Thyroid gland (tissue), 4 donors: ENCODE results near the gene SLC25A21. TPM values are rescaled to one million over a fixed set of nuclear protein-coding genes. Genes with fewer than 3 reads are reported as not detected.

Experiments used
- DNase-seq, 2 donors: peaks; one replicate each; pipeline ENCODE4 v3.0.0-alpha.2; 2019
- H3K27ac ChIP-seq, 3 donors: fragments of 200-600 bp; sonication (generic); 1 replicate in 2 of 3; 2 replicates in 1 of 3; pipeline ENCODE4 v1.5.1; 2016 to 2019; ENCODE audit warnings: mild to moderate bottlenecking in 1 of 3, moderate library complexity in 1 of 3
- H3K27me3 ChIP-seq: fragments of 200-600 bp; sonication (generic); one replicate; pipeline ENCODE4 v1.5.1; 2019
- H3K36me3 ChIP-seq, 2 donors: fragments of 200-600 bp; sonication (generic); one replicate each; pipeline ENCODE4 v1.5.1; 2016 to 2019
- H3K4me1 ChIP-seq, 2 donors: fragments of 200-600 bp; sonication (generic); one replicate each; pipeline ENCODE4 v1.5.1; 2017 to 2019
- H3K4me3 ChIP-seq, 3 donors: fragments of 200-600 bp; sonication (generic); replicated peaks in 1 of 3; 1 replicate in 2 of 3; 2 replicates in 1 of 3; pipeline ENCODE4 v1.5.1; 2016; ENCODE audit warnings: mild to moderate bottlenecking in 1 of 3
- H3K9me3 ChIP-seq: fragments of 200-600 bp; sonication (generic); one replicate; pipeline ENCODE4 v1.5.1; 2017
- CTCF ChIP-seq, 6 experiments: fragments of 200-600 bp in 3 of 6; fragments of 450-650 bp in 3 of 6; sonication (generic) in 3 of 6; IDR thresholded peaks; one replicate each; pipeline ENCODE4 v1.5.1; 2016 to 2019; ENCODE audit warnings: antibody characterized with exemption in 6 of 6, mild to moderate bottlenecking in 2 of 6, inconsistent platforms in 1 of 6, moderate library complexity in 1 of 6
- POLR2A ChIP-seq, 2 donors: fragments of 450-650 bp; IDR thresholded peaks; one replicate each; pipeline ENCODE4 v1.6.1; 2017; ENCODE audit warnings: antibody characterized with exemption in 2 of 2, mild to moderate bottlenecking in 2 of 2, moderate library complexity in 1 of 2
- WGBS, 2 donors: methylation state at CpG; one replicate each; pipeline ENCODE4 v1.1.5; 2017; 5-methylcytosine and 5-hydroxymethylcytosine counted together
- intact Hi-C: fragments of 100-400 bp; cut with DNase I; formaldehyde crosslinking; loops from one replicate; pipeline ENCODE4 v1.15.1; 2023
- total RNA-seq, 4 donors: library from RNA; depleted of rRNA; stranded (reverse); fragments of >200 nt; gene quantifications; one replicate each; pipeline ENCODE4 v1.2.3, GENCODE V29; 2016

The SLC25A21 gene
- total RNA-seq, 4 donors from 2014 or later = 0.29 to 1.4 (median 0.60) TPM

GRCh38 chr14:37046815-37047214 lies 125.6 kb downstream of the SLC25A21 start:
- H3K27ac ChIP-seq = peak overlapping the region in 1 of 3 donors; percentile 64
- TF ChIP-seq POLR2A (IDR thresholded peaks at IDR 0.05) = no peak
- DNase-seq = no peak
- WGBS, 2 donors = 48 to 69% methylated on average over 2 of the region's 2 CpGs
- peaks cover 6 to 26% of the 10 kb centered on the region in 2 donors for H3K4me1 ChIP-seq
- intact Hi-C loops = no loop called here
- H3K27me3 ChIP-seq = no peaks in the 10 kb centered on the region
- H3K9me3 ChIP-seq = no peaks in the 10 kb centered on the region
- H3K4me3 ChIP-seq = no peak overlapping the region
- no peaks in the 10 kb centered on the region for H3K36me3 ChIP-seq

GRCh38 chr14:37045340-37046061 lies 126.9 kb downstream of the SLC25A21 start:
- H3K27ac ChIP-seq = peak overlapping the region; percentile 42 to 72 (median 64)

GRCh38 chr14:37037636-37038387 lies 134.6 kb downstream of the SLC25A21 start:
- H3K4me3 ChIP-seq = no peak overlapping the region
- H3K27me3 ChIP-seq = no peaks in the 10 kb centered on the region
- TF ChIP-seq POLR2A (IDR thresholded peaks at IDR 0.05) = no peak
- TF ChIP-seq CTCF (IDR thresholded peaks at IDR 0.05) = no peak
- intact Hi-C loops = no loop called here
- no peak overlapping the region for H3K27ac ChIP-seq
- no peak for DNase-seq
- no peaks in the 10 kb centered on the region for H3K9me3 ChIP-seq
- no peaks in the 10 kb centered on the region for H3K36me3 ChIP-seq
- H3K4me1 ChIP-seq = peaks cover 0 to 13% of the 10 kb centered on the region in 2 donors
- 77 to 87% methylated on average over 3 of the region's 3 CpGs for WGBS, 2 donors

More at GRCh38 chr14:37045340-37046061, 126.9 kb downstream of the SLC25A21 start:
- Histone ChIP-seq H3K9me3 (no peaks in the 10 kb centered on the region), H3K4me3 (no peak overlapping the region), H3K27me3 (no peaks in the 10 kb centered on the region), H3K4me1 (peaks cover 6 to 26% of the 10 kb centered on the region in 2 donors), H3K36me3 (no peaks in the 10 kb centered on the region)
- intact Hi-C loops = no loop called here
- TF ChIP-seq POLR2A (IDR thresholded peaks at IDR 0.05) (no peak), CTCF (IDR thresholded peaks at IDR 0.05) (no peak)
- DNase-seq = peak; percentile 55 to 63
- WGBS, 2 donors = 30 to 32% methylated on average over 5 of the region's 5 CpGs

- no peak overlapping the region for H3K4me3 ChIP-seq
These were observed 135.6 kb downstream of the SLC25A21 start for GRCh38 chr14:37036669-37037341.

More at GRCh38 chr14:37036669-37037341, 135.6 kb downstream of the SLC25A21 start:
- TF ChIP-seq POLR2A (IDR thresholded peaks at IDR 0.05) = no peak
- TF ChIP-seq CTCF (IDR thresholded peaks at IDR 0.05) = no peak
- intact Hi-C loops = no loop called here
- H3K9me3 ChIP-seq = no peaks in the 10 kb centered on the region
- peak overlapping the region in 1 of 3 donors; percentile 18 for H3K27ac ChIP-seq
- H3K36me3 ChIP-seq = no peaks in the 10 kb centered on the region
- peak; percentile 17 to 20 for DNase-seq
- peaks cover 0 to 13% of the 10 kb centered on the region in 2 donors for H3K4me1 ChIP-seq
- H3K27me3 ChIP-seq = no peaks in the 10 kb centered on the region
- WGBS, 2 donors = 66 to 68% methylated on average over 4 of the region's 4 CpGs
